Uterus (tissue), 4 donors: Measurements from ENCODE around the gene NXPH1. TPM values are rescaled to one million over a fixed set of nuclear protein-coding genes. Genes with fewer than 3 reads are reported as not detected.

Source experiments
- DNase-seq, 2 donors: peaks; one replicate each; pipeline ENCODE4 v3.0.0-alpha.2; 2019 to 2020
- H3K27ac ChIP-seq, 2 donors: fragments of 200-600 bp; sonication (generic); 1 replicate in 1 of 2; 2 replicates in 1 of 2; pipeline ENCODE4 v1.5.1; 2016 to 2018
- H3K27me3 ChIP-seq, 2 donors: fragments of 200-600 bp; sonication (generic); one replicate each; pipeline ENCODE4 v1.5.1; 2018 to 2019; ENCODE audit warnings: control low read depth in 1 of 2
- H3K36me3 ChIP-seq, 2 donors: fragments of 200-600 bp; sonication (generic); one replicate each; pipeline ENCODE4 v1.5.1; 2019; ENCODE audit warnings: control low read depth in 1 of 2
- H3K4me1 ChIP-seq, 2 donors: fragments of 200-600 bp; sonication (generic); one replicate each; pipeline ENCODE4 v1.5.1; 2018 to 2019; ENCODE audit warnings: control low read depth in 1 of 2
- H3K4me3 ChIP-seq, 2 donors: fragments of 200-600 bp; sonication (generic); 1 replicate in 1 of 2; 2 replicates in 1 of 2; pipeline ENCODE4 v1.5.1; 2018 to 2019; ENCODE audit warnings: mild to moderate bottlenecking in 1 of 2
- H3K9me3 ChIP-seq, 2 donors: fragments of 200-600 bp; sonication (generic); one replicate each; pipeline ENCODE4 v1.5.1; 2019; ENCODE audit warnings: control low read depth in 1 of 2
- CTCF ChIP-seq, 4 experiments: fragments of 200-600 bp in 2 of 4; fragments of 450-650 bp in 2 of 4; sonication (generic) in 2 of 4; IDR thresholded peaks; one replicate each; pipeline ENCODE4 v1.5.1; 2016 to 2019; ENCODE audit warnings: antibody characterized with exemption in 4 of 4, mild to moderate bottlenecking in 2 of 4, moderate library complexity in 1 of 4
- POLR2A ChIP-seq, 2 donors: fragments of 450-650 bp; IDR thresholded peaks; one replicate each; pipeline ENCODE4 v1.6.1; 2016; ENCODE audit warnings: antibody characterized with exemption in 2 of 2, mild to moderate bottlenecking in 1 of 2, moderate library complexity in 1 of 2
- intact Hi-C: fragments of 100-400 bp; cut with DNase I; formaldehyde crosslinking; loops from one replicate; pipeline ENCODE4 v1.15.1; 2023; ENCODE audit warnings: low total_unique reads
- total RNA-seq, 4 donors: library from RNA; depleted of rRNA in 3 of 4; stranded (reverse); fragments of >200 nt in 3 of 4; gene quantifications; one replicate each; pipeline versions ENCODE4 v1.1.0 to v1.2.4, GENCODE V29; 2014 to 2023
- donor health status: DM: yes; HTN: yes; CAD: no.

The NXPH1 gene
- total RNA-seq, 4 donors from 2014 or later: 0.28 TPM; not detected in 3

GRCh38 chr7:8783229-8783628 is 349.8 kb downstream of the NXPH1 start:
- Histone ChIP-seq H3K27ac (no peak overlapping the region), H3K4me1 (no peaks in the 10 kb centered on the region)
- no peak for DNase-seq

GRCh38 chr7:8785081-8785480 is 351.7 kb downstream of the NXPH1 start:
- Histone ChIP-seq H3K9me3 (no peaks in the 10 kb centered on the region), H3K36me3 (no peaks in the 10 kb centered on the region), H3K27me3 (no peaks in the 10 kb centered on the region), H3K27ac (no peak overlapping the region), H3K4me3 (no peak overlapping the region), H3K4me1 (no peaks in the 10 kb centered on the region)
- intact Hi-C loops: no loop called here
- DNase-seq: no peak
- TF ChIP-seq POLR2A (IDR thresholded peaks at IDR 0.05): no peak
- no peak for TF ChIP-seq CTCF (IDR thresholded peaks at IDR 0.05)

More at GRCh38 chr7:8783229-8783628, 349.8 kb downstream of the NXPH1 start:
- TF ChIP-seq CTCF (IDR thresholded peaks at IDR 0.05) (no peak), POLR2A (IDR thresholded peaks at IDR 0.05) (no peak)
- Histone ChIP-seq H3K4me3 (no peak overlapping the region), H3K27me3 (no peaks in the 10 kb centered on the region), H3K9me3 (no peaks in the 10 kb centered on the region), H3K36me3 (no peaks in the 10 kb centered on the region)
- intact Hi-C loops: no loop called here

GRCh38 chr7:8800986-8801385 is 367.6 kb downstream of the NXPH1 start:
- Histone ChIP-seq H3K4me1 (no peaks in the 10 kb centered on the region), H3K4me3 (no peak overlapping the region), H3K9me3 (no peaks in the 10 kb centered on the region), H3K36me3 (no peaks in the 10 kb centered on the region), H3K27me3 (no peaks in the 10 kb centered on the region), H3K27ac (no peak overlapping the region)
- TF ChIP-seq CTCF (IDR thresholded peaks at IDR 0.05): no peak
- TF ChIP-seq POLR2A (IDR thresholded peaks at IDR 0.05): no peak
- intact Hi-C loops: no loop called here
- DNase-seq: no peak

Other genes starting within 250 kb of the NXPH1 start
- gene ICA1, start 171.4 kb upstream of the NXPH1 start, total RNA-seq: 10 to 100 TPM in 3 of 4 donors, 1 to 10 TPM in 1; 3.5 to 36.9 (median 28.5) TPM